HepG2 (cell line): ENCODE results near the gene SSBP4. TPM values are rescaled to one million over a fixed set of nuclear protein-coding genes. Genes with fewer than 3 reads are reported as not detected.

Experiments
- ATAC-seq: fragments of 200-7000 bp; cut with Tn5 transposase; 3 replicates; pipeline ENCODE4 v1.9.1; 2020; ENCODE audit warnings: mild to moderate bottlenecking, moderate library complexity
- BruUV-seq: library from RNA; stranded (reverse); fragments of 400-500 nt; replicated peaks from 2 replicates; lab custom pipeline; 2021; lab: Mats Ljungman, UMichigan
- CTCF ChIA-PET: fragments of 300-600 bp; formaldehyde crosslinking; extraction: SDS; loops from one replicate; lab custom pipeline; 2021; ENCODE audit warnings: low total read pairs, inconsistent platforms, low intra/inter-chr PET ratio; lab: Yijun Ruan, JAX
- POLR2A ChIA-PET: fragments of 350-600 bp; sonication (Branson Sonifier 250); formaldehyde crosslinking; loops from one replicate; lab custom pipeline; 2020; ENCODE audit warnings: antibody characterized with exemption, inconsistent platforms; lab: Yijun Ruan, JAX
- DNase-seq: peaks from one replicate; pipeline ENCODE4 v3.0.0-alpha.2; 2015; ENCODE audit warnings: low spot score
- FAIRE-seq: peaks from 3 replicates; lab custom pipeline; 2011; peaks lifted over from hg19 to GRCh38; lab: Jason Lieb, UNC
- H2AFZ ChIP-seq: one replicate; pipeline ENCODE4 v1.6.1; 2011; ENCODE audit warnings: low read length, inconsistent platforms
- H3K27ac ChIP-seq: fragments of 300-600 bp; 3 replicates; pipeline ENCODE4 v1.8.0; 2011; ENCODE audit warnings: mixed run types, mild to moderate bottlenecking, mixed read lengths, low read length, inconsistent platforms; ENCODE audit not compliant: insufficient read depth; ENCODE audit errors: extremely low read length
- H3K27me3 ChIP-seq, 2 experiments: fragments of 200-600 bp in 1 of 2; 2 replicates in 1 of 2; 3 replicates in 1 of 2; pipeline versions ENCODE4 v1.6.0 to v1.8.0; 2011; ENCODE audit warnings: low read length in 2 of 2, mild to moderate bottlenecking in 2 of 2, moderate library complexity in 2 of 2, inconsistent platforms in 1 of 2; ENCODE audit not compliant: insufficient read depth in 2 of 2, control insufficient read depth in 1 of 2
- H3K36me3 ChIP-seq, 2 experiments: fragments of 200-600 bp in 1 of 2; replicated peaks in 1 of 2; 2 replicates in 1 of 2; 3 replicates in 1 of 2; pipeline versions ENCODE4 v1.5.1 to v1.8.0; 2011; ENCODE audit warnings: low read length in 2 of 2, inconsistent platforms in 1 of 2; ENCODE audit not compliant: insufficient read depth in 2 of 2, control insufficient read depth in 1 of 2
- H3K4me1 ChIP-seq: 2 replicates; pipeline ENCODE4 v1.5.1; 2012; ENCODE audit warnings: low read length, inconsistent platforms; ENCODE audit not compliant: insufficient read depth
- H3K4me2 ChIP-seq: 2 replicates; pipeline ENCODE4 v1.6.0; 2011; ENCODE audit warnings: low read depth, low read length, inconsistent platforms
- H3K4me3 ChIP-seq, 3 experiments: fragments of 200-600 bp in 1 of 3; sonication (generic), shearing (Covaris generic) in 1 of 3; replicated peaks in 1 of 3; 2 replicates each; pipeline ENCODE4 v1.5.1; 2011 to 2016; ENCODE audit warnings: low read length in 3 of 3, inconsistent platforms in 2 of 3, low read depth in 2 of 3, mild to moderate bottlenecking in 2 of 3, control low read depth in 1 of 3, mixed read lengths in 1 of 3; ENCODE audit not compliant: insufficient read depth in 1 of 3
- H3K79me2 ChIP-seq: one replicate; pipeline ENCODE4 v1.6.1; 2011; ENCODE audit warnings: low read length, inconsistent platforms; ENCODE audit not compliant: insufficient read depth
- H3K9ac ChIP-seq: 2 replicates; pipeline ENCODE4 v1.6.0; 2011; ENCODE audit warnings: mild to moderate bottlenecking, low read depth, low read length, inconsistent platforms; ENCODE audit not compliant: insufficient read depth
- H3K9me3 ChIP-seq: 2 replicates; pipeline ENCODE4 v1.5.1; 2012; ENCODE audit warnings: mild to moderate bottlenecking, low read length
- H4K20me1 ChIP-seq: 2 replicates; pipeline ENCODE4 v1.6.0; 2011; ENCODE audit warnings: inconsistent platforms, mild to moderate bottlenecking, low read length, moderate library complexity; ENCODE audit not compliant: insufficient read depth
- ARNTL ChIP-seq: sonication (generic); formaldehyde crosslinking; IDR thresholded peaks from 2 replicates; pipeline ENCODE4 v1.4.0; 2020; ENCODE audit warnings: mild to moderate bottlenecking, missing genetic modification reagents
- ATAD3A ChIP-seq: sonication (generic); formaldehyde crosslinking; IDR thresholded peaks from 2 replicates; pipeline ENCODE4 v1.4.0; 2020; ENCODE audit warnings: missing genetic modification reagents
- MBD4 ChIP-seq: IDR thresholded peaks from 2 replicates; pipeline ENCODE4 v1.6.1; 2012; ENCODE audit warnings: low read length, inconsistent platforms, borderline replicate concordance
- PLRG1 ChIP-seq: fragments of 450-650 bp; conservative IDR thresholded peaks from 2 replicates; pipeline ENCODE4 v1.6.1; 2016
- POLR2AphosphoS5 ChIP-seq: IDR thresholded peaks from 2 replicates; pipeline ENCODE4 v1.6.1; 2012; ENCODE audit warnings: low read depth, low read length
- SMARCE1 ChIP-seq: fragments of 450-650 bp; IDR thresholded peaks from 2 replicates; pipeline ENCODE4 v1.6.1; 2017; ENCODE audit warnings: borderline replicate concordance
- ZNF121 ChIP-seq: sonication (generic); formaldehyde crosslinking; IDR thresholded peaks from 2 replicates; pipeline ENCODE4 v1.5.0; 2020; ENCODE audit warnings: mild to moderate bottlenecking, missing genetic modification reagents
- ZNF839 ChIP-seq: sonication (generic); formaldehyde crosslinking; IDR thresholded peaks from 2 replicates; pipeline ENCODE4 v1.4.0; 2020; ENCODE audit warnings: missing genetic modification reagents, mild to moderate bottlenecking, borderline replicate concordance
- WGBS: methylation state at CpG from one replicate; pipeline ENCODE4 v1.1.6; 2017; ENCODE audit warnings: low lambda C conversion rate; 5-methylcytosine and 5-hydroxymethylcytosine counted together
- in situ Hi-C: cut with HindIII; loops from 2 replicates; pipeline ENCODE4 v1.10.0; 2017; ENCODE audit warnings: low pct_unique_long_range_greater_than_20kb; ENCODE audit not compliant: extremely low pct_ligation_motif_present
- intact Hi-C: fragments of 100-400 bp; cut with micrococcal nuclease; formaldehyde crosslinking; loops from one replicate; pipeline ENCODE4 v1.10.0; 2022; ENCODE audit not compliant: unreplicated experiment
- polyA plus RNA-seq, 8 experiments: library from polyadenylated mRNA; depleted of rRNA in 3 of 8; stranded (reverse) in 7 of 8; unstranded in 1 of 8; fragments of >200 nt; fragmentation: Illumina TruSeq in 4 of 8; extraction: Trizol in 4 of 8; gene quantifications; 2 replicates each; pipeline versions ENCODE4 v1.2.1 to v1.2.3, GENCODE V29; 2011 to 2016; ENCODE audit warnings: low read depth in 4 of 8, missing spikeins in 1 of 8, mixed read lengths in 1 of 8; ENCODE audit not compliant: insufficient read depth in 1 of 8
- total RNA-seq, 5 experiments: library from RNA; depleted of rRNA; stranded (reverse); fragments of >200 nt; fragmentation: Illumina TruSeq; extraction: Trizol; gene quantifications; 2 replicates each; pipeline ENCODE4 v1.2.3, GENCODE V29; 2016; ENCODE audit warnings: low read depth in 1 of 5
- TF ChIP-seq, protein P1 (sequence below): sonication (generic); formaldehyde crosslinking; IDR thresholded peaks from 2 replicates; pipeline ENCODE4 v1.8.0; 2022; ENCODE audit warnings: missing genetic modification reagents, mild to moderate bottlenecking, moderate library complexity, borderline replicate concordance
- TF ChIP-seq, protein P2 (sequence below): sonication (generic); formaldehyde crosslinking; IDR thresholded peaks from 2 replicates; pipeline ENCODE4 v1.8.0; 2022; ENCODE audit warnings: missing genetic modification reagents, low read depth, mild to moderate bottlenecking, borderline replicate concordance

SSBP4 gene
- total and polyA plus RNA-seq, 2 of the 13 experiments (the other 11 are each of a cell fraction or from before 2014, with no cell fraction given), result 20.8 to 39.5 TPM

DNA sequence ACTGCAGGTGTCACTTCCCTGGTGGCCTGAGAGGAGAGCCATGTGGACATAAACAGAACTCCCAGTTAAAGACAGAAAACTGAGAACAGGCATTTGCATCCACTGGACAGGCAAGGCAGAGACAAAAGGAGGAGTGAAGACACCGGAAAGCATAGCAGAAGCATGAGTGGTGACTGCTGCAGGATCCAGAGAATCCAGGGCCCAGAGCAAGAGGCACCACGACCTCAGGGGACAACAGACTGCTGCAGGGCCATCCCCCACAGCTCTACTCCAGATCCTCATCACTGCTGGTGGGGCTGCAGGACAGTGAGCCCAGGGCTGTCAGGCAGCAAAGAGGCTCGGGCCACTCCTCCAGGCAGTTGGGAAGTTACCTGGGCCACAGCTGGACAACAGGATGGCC lies 33.2 kb downstream of the SSBP4 start:
- H3K36me3 ChIP-seq, result peaks cover 25 to 45% of the 10 kb centered on the region in 2 experiments
- no peak overlapping the region for H3K4me3 ChIP-seq
- no peak overlapping the region for H3K9ac ChIP-seq
- CTCF ChIA-PET, result no interaction called here
- H3K9me3 ChIP-seq, result no peaks in the 10 kb centered on the region
- no peaks in the 10 kb centered on the region for H3K79me2 ChIP-seq
- FAIRE-seq (no peak), DNase-seq (no peak), ATAC-seq (no peak)
- in situ Hi-C loops (no loop called here), intact Hi-C loops (no loop called here)
- peaks cover 7% of the 10 kb centered on the region; the same call in 1 of the 2 replicates for H3K4me1 ChIP-seq
- no peak for TF ChIP-seq PLRG1
- TF ChIP-seq ZNF839 (CRISPR knock-in tag), result no peak
- no peak for TF ChIP-seq SMARCE1
- no peak overlapping the region for H3K27ac ChIP-seq
- no TSS peak for BruUV-seq
- H2AFZ ChIP-seq, result no peak overlapping the region
- 100% methylated on average over 1 of the region's 3 CpGs for WGBS
- no peaks in the 10 kb centered on the region for H3K27me3 ChIP-seq
- H4K20me1 ChIP-seq, result peaks cover 7% of the 10 kb centered on the region; the same call in 1 of the 2 replicates
- POLR2A ChIA-PET, result interaction anchor here (2.1 kb wide), 1 partner anchor 17 kb away, joined by 5 read pairs; no protein-coding TSS in a partner anchor
- H3K4me2 ChIP-seq, result no peak overlapping the region

DNA sequence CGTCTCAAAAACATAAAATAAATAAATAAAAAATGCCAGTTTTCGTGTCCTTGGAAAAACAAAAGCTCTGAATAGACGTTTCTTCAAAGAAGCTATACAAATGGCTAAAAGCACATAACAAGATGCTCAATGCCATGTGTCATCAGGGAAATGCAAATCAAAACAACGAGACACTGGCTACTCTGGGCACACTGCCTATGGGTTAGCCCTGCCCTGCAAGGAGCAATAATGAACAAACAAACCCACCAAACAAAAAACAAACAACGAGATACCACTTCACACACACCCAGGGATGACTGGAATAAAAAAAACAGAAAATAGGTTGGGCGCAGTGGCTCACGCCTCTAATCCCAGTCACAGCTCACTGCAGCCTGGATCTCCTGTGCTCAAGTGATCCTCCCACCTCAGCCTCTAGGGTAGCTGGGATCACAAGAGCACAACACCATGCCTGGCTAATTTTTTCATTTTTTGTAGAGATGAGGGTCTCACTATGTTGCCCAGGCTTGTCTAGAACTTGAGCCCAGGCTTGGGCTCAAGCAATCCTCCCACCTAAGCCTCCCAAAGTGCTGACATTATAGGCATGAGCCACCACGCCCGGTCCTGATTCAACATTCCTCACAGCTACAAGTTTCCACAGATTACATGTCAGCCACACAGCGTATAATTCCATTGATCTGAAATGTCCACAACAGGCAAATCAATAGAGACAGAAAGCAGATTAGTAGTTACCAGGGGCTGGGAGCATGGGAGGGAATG lies 34.2 kb downstream of the SSBP4 start:
- Histone ChIP-seq H3K9ac (no peak overlapping the region), H3K27ac (no peak overlapping the region), H3K4me1 (peaks cover 7% of the 10 kb centered on the region; the same call in 1 of the 2 replicates), H2AFZ (no peak overlapping the region), H3K4me2 (no peak overlapping the region), H3K27me3 (no peaks in the 10 kb centered on the region), H3K4me3 (no peak overlapping the region), H4K20me1 (peaks cover 7% of the 10 kb centered on the region; the same call in 1 of the 2 replicates), H3K36me3 (peaks cover 27 to 48% of the 10 kb centered on the region in 2 experiments), H3K9me3 (no peaks in the 10 kb centered on the region), H3K79me2 (no peaks in the 10 kb centered on the region)
- 88% methylated on average over 10 of the region's 10 CpGs for WGBS
- ChIA-PET CTCF (no interaction called here), POLR2A (no interaction called here)
- no peak for TF ChIP-seq ARNTL (CRISPR knock-in tag)
- TF ChIP-seq MBD4, result no peak
- TF ChIP-seq, protein P1, sequence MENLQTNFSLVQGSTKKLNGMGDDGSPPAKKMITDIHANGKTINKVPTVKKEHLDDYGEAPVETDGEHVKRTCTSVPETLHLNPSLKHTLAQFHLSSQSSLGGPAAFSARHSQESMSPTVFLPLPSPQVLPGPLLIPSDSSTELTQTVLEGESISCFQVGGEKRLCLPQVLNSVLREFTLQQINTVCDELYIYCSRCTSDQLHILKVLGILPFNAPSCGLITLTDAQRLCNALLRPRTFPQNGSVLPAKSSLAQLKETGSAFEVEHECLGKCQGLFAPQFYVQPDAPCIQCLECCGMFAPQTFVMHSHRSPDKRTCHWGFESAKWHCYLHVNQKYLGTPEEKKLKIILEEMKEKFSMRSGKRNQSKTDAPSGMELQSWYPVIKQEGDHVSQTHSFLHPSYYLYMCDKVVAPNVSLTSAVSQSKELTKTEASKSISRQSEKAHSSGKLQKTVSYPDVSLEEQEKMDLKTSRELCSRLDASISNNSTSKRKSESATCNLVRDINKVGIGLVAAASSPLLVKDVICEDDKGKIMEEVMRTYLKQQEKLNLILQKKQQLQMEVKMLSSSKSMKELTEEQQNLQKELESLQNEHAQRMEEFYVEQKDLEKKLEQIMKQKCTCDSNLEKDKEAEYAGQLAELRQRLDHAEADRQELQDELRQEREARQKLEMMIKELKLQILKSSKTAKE (CRISPR knock-in tag), result no peak
- no peak for TF ChIP-seq ATAD3A (CRISPR knock-in tag)
- TF ChIP-seq, protein P2, sequence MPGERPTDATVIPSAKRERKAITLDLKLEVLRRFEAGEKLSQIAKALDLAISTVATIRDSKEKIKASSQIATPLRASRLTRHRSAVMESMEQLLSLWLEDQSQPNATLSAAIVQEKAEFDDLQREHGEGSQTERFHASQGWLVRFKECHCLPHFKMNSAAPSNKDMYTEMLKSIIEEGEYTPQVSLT (CRISPR knock-in tag), result no peak
- TF ChIP-seq POLR2AphosphoS5, result no peak
- 0 out of 2 replicates have a peak, but pooled peaks have one; percentile 16 for TF ChIP-seq ZNF121 (CRISPR knock-in tag)
- intact Hi-C loops, result no loop called here
- no peak for ATAC-seq
- no TSS peak for BruUV-seq
- in situ Hi-C loops, result no loop called here
- no peak for DNase-seq
- FAIRE-seq, result no peak
